Suprapubic skin (tissue), 4 donors: ENCODE measurements around the gene PLA2G4E. TPM values are rescaled to one million over a fixed set of nuclear protein-coding genes. Genes with fewer than 3 reads are reported as not detected.

ENCODE experiments used
- DNase-seq, 2 donors: peaks; one replicate each; pipeline ENCODE4 v3.0.0-alpha.2; 2019; ENCODE audit warnings: low spot score in 2 of 2
- H3K27ac ChIP-seq: fragments of 200-600 bp; sonication (generic); one replicate; pipeline ENCODE4 v1.5.1; 2019
- H3K27me3 ChIP-seq: fragments of 200-600 bp; sonication (generic); one replicate; pipeline ENCODE4 v1.5.1; 2019
- H3K36me3 ChIP-seq: fragments of 200-600 bp; sonication (generic); one replicate; pipeline ENCODE4 v1.5.1; 2019
- H3K4me1 ChIP-seq: fragments of 200-600 bp; sonication (generic); one replicate; pipeline ENCODE4 v1.5.1; 2019
- H3K4me3 ChIP-seq: fragments of 200-600 bp; sonication (generic); one replicate; pipeline ENCODE4 v1.5.1; 2019; ENCODE audit warnings: mild to moderate bottlenecking
- H3K9me3 ChIP-seq: fragments of 200-600 bp; sonication (generic); one replicate; pipeline ENCODE4 v1.5.1; 2019
- EP300 ChIP-seq: sonication (generic); formaldehyde crosslinking; IDR thresholded peaks from one replicate; pipeline ENCODE4 v1.6.1; 2017; ENCODE audit warnings: antibody characterized with exemption
- POLR2A ChIP-seq, 2 donors: fragments of 450-650 bp; IDR thresholded peaks; one replicate each; pipeline ENCODE4 v1.6.1; 2017; ENCODE audit warnings: antibody characterized with exemption in 2 of 2, mild to moderate bottlenecking in 2 of 2, moderate library complexity in 2 of 2
- POLR2AphosphoS5 ChIP-seq, 3 donors: sonication (generic); formaldehyde crosslinking; IDR thresholded peaks; one replicate each; pipeline ENCODE4 v1.6.1; 2017; ENCODE audit warnings: antibody characterized with exemption in 3 of 3
- WGBS: methylation state at CpG from one replicate; pipeline ENCODE4 v1.1.5; 2018; 5-methylcytosine and 5-hydroxymethylcytosine counted together
- total RNA-seq, 4 donors: library from RNA; depleted of rRNA; stranded (reverse); fragments of >200 nt; gene quantifications; one replicate each; pipeline ENCODE4 v1.1.0, GENCODE V29; 2016
- TF ChIP-seq, protein P1 (sequence below), 2 donors: fragments of 200-600 bp in 1 of 2; fragments of 450-650 bp in 1 of 2; sonication (generic) in 1 of 2; IDR thresholded peaks; one replicate each; pipeline ENCODE4 v1.5.1; 2016 to 2019; ENCODE audit warnings: antibody characterized with exemption in 2 of 2, mild to moderate bottlenecking in 1 of 2, moderate library complexity in 1 of 2

PLA2G4E gene
- total RNA-seq, 4 donors from 2014 or later, result 47.9 to 129 (median 60.9) TPM

DNA sequence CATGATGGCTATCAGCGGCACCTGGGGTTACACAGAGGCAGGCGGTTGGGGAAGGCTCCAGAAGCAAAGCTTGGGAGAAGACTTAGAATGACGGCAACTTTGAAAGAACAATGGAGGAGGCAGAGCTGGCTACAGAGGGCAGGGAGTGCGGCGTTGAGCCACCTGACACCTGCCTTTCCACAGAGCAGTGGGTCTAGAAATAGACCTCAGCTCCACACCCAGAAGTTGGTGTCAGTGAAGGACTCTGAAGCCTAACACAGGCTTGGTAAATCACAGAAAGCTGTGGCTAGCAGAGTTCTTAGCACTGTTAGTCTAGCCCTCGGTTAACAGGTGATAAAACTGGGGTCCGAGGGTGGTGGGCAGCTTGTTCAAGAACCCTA, 25.4 kb downstream of the PLA2G4E start:
- no peaks in the 10 kb centered on the region for H3K27me3 ChIP-seq
- 97% methylated on average over 6 of the region's 7 CpGs for WGBS
- no peaks in the 10 kb centered on the region for H3K9me3 ChIP-seq
- H3K27ac ChIP-seq, result no peak overlapping the region
- no peak for TF ChIP-seq POLR2AphosphoS5 (IDR thresholded peaks at IDR 0.05)
- no peak for TF ChIP-seq EP300
- TF ChIP-seq, protein P1, sequence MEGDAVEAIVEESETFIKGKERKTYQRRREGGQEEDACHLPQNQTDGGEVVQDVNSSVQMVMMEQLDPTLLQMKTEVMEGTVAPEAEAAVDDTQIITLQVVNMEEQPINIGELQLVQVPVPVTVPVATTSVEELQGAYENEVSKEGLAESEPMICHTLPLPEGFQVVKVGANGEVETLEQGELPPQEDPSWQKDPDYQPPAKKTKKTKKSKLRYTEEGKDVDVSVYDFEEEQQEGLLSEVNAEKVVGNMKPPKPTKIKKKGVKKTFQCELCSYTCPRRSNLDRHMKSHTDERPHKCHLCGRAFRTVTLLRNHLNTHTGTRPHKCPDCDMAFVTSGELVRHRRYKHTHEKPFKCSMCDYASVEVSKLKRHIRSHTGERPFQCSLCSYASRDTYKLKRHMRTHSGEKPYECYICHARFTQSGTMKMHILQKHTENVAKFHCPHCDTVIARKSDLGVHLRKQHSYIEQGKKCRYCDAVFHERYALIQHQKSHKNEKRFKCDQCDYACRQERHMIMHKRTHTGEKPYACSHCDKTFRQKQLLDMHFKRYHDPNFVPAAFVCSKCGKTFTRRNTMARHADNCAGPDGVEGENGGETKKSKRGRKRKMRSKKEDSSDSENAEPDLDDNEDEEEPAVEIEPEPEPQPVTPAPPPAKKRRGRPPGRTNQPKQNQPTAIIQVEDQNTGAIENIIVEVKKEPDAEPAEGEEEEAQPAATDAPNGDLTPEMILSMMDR (IDR thresholded peaks at IDR 0.05), result no peak
- TF ChIP-seq POLR2A (IDR thresholded peaks at IDR 0.05), result no peak
- peaks cover 21% of the 10 kb centered on the region for H3K36me3 ChIP-seq
- H3K4me3 ChIP-seq, result no peak overlapping the region
- no peaks in the 10 kb centered on the region for H3K4me1 ChIP-seq
- DNase-seq, result no peak

DNA sequence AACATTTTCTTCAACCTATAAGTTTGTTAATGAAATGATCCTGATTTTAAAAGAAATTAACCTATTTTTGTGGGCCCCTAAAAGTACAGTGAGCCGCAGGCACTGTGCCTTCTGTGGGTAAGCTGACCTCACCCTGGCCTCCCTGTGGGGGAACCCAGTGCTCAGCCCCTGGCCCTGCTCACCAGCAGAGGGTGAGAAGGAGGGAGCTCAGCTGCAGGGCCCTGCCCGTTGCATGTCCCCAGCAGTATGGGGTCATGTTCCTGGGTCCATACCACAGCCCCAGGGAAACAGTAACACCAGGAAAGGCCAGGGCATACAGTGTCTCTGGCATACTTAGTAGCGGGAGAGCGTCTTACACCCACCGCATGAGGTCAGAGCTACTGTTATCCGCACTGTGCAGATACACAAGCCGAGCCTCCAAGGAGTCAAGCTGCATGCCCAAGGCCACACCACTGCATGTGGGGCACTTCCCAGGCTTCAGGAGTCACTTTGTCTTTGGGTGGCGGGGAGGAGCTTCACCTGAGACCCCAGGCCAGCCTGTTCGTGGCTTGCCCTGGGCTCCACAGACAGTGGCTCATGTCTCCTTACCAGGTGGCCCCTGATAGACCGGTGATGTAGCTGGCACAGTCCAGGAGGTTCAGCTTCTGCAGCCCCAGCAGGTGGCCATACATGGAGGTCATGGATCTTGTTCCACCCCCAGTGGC, 25.9 kb downstream of the PLA2G4E start:
- Histone ChIP-seq H3K27ac (no peak overlapping the region), H3K27me3 (no peaks in the 10 kb centered on the region), H3K4me1 (no peaks in the 10 kb centered on the region), H3K9me3 (no peaks in the 10 kb centered on the region), H3K4me3 (no peak overlapping the region), H3K36me3 (peaks cover 20% of the 10 kb centered on the region)
- no peak for TF ChIP-seq POLR2A (IDR thresholded peaks at IDR 0.05)
- 87% methylated on average over 9 of the region's 10 CpGs for WGBS
- DNase-seq, result no peak

DNA sequence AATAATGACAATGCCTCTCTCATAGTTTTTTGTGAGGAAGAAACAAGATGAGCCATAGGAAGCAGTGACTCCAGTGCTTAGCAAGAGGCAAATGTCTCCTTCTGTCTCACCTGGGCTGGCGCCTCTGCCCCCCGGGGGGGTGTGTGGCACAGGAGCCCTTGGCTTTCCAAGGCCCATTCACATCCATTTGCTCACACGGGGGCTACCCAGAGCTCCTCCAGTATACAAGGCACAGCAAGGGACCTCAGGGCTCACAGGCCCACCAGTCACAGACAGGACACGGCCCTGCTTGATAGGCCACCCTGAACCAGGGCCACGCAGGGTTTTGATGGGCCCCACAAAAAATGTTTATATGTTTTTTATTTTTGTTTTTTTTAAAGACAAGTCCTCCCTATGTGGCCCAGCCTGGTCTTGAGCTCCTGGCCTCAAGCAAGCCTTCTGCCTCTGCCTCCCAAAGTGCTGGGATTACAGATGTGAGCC, 26.6 kb downstream of the PLA2G4E start:
- Histone ChIP-seq H3K9me3 (no peaks in the 10 kb centered on the region), H3K4me3 (no peak overlapping the region), H3K27ac (no peak overlapping the region), H3K4me1 (no peaks in the 10 kb centered on the region), H3K27me3 (no peaks in the 10 kb centered on the region), H3K36me3 (peaks cover 14% of the 10 kb centered on the region)
- TF ChIP-seq POLR2AphosphoS5 (IDR thresholded peaks at IDR 0.05), result no peak
- no peak for TF ChIP-seq POLR2A (IDR thresholded peaks at IDR 0.05)
- TF ChIP-seq, protein P1 (IDR thresholded peaks at IDR 0.05), result no peak
- no peak for TF ChIP-seq EP300
- WGBS, result 90% methylated on average over 4 of the region's 5 CpGs
- DNase-seq, result no peak

DNA sequence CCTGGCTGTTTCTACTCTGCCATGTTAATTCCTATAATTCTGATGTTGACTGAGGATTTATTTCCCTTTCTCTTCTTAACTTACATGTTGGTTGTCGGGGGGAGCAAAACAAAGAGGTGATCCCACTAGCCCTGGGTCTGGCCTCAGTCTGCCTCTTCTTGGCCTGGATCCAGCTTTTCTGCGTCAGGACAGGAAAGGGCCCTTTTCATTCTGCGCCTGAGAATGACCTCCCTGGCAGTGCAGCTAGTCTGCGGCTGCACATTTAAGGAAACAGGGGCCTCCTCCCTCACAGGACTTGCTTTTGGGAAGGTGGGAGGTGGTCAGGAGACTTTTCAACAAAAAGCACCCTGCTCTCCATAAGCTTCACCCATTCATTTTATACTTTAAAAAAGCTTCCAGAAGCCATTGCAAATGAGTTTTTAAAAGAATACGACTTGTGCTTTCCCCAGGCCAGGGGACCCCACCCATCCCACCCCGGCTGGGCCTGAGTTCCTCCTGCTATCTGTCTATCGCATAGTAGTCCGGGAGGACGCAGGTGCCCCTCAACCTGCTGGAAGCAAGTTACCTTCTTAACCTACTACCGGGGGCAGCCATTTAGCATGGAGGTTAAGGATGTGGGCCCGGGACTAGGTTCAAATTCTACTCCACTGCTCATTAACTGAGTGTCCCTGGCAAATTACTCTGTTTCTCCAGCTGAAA, 27.2 kb downstream of the PLA2G4E start:
- H3K4me3 ChIP-seq, result no peak overlapping the region
- WGBS, result 83% methylated on average over 9 of the region's 11 CpGs
- DNase-seq, result no peak
- H3K27ac ChIP-seq, result no peak overlapping the region
- no peak for TF ChIP-seq POLR2A (IDR thresholded peaks at IDR 0.05)
- TF ChIP-seq, protein P1 (IDR thresholded peaks at IDR 0.05), result no peak
- TF ChIP-seq POLR2AphosphoS5 (IDR thresholded peaks at IDR 0.05), result no peak
- no peaks in the 10 kb centered on the region for H3K27me3 ChIP-seq
- H3K4me1 ChIP-seq, result no peaks in the 10 kb centered on the region
- peaks cover 14% of the 10 kb centered on the region for H3K36me3 ChIP-seq
- no peaks in the 10 kb centered on the region for H3K9me3 ChIP-seq

DNA sequence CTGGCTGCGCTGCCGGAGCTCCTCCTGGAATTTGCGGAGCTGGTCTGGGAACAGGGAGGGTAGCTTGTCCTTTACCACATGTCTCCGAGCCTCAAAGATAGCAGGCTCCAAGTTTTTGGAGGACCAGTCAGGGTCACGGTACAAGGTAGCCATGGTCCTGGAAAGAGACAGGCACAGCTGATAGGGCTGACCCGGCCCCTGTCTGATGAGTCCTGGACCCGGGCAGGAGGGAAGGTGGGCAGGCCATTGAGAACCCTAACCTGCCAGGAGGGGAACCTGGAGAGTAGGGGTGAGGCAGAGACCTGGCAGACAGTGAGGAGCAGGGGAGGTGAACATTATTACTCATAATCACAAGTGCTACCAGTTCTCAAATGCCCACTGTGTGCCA, 28.0 kb downstream of the PLA2G4E start:
- Histone ChIP-seq H3K27ac (no peak overlapping the region), H3K27me3 (no peaks in the 10 kb centered on the region), H3K4me3 (no peak overlapping the region), H3K9me3 (no peaks in the 10 kb centered on the region), H3K4me1 (no peaks in the 10 kb centered on the region), H3K36me3 (peaks cover 14% of the 10 kb centered on the region)
- WGBS, result 81% methylated on average over 6 of the region's 7 CpGs
- no peak for DNase-seq
- TF ChIP-seq, protein P1 (IDR thresholded peaks at IDR 0.05), result no peak
- TF ChIP-seq POLR2A (IDR thresholded peaks at IDR 0.05), result no peak
- no peak for TF ChIP-seq EP300
- TF ChIP-seq POLR2AphosphoS5 (IDR thresholded peaks at IDR 0.05), result no peak
